K562 (cell line): Measurements from ENCODE around the gene ENTREP3. TPM values are rescaled to one million over a fixed set of nuclear protein-coding genes. Genes with fewer than 3 reads are reported as not detected.

Experiments used
- ATAC-seq: fragments of 200-7000 bp; cut with Tn5 transposase; 3 replicates; pipeline ENCODE4 v1.9.1; 2020; ENCODE audit warnings: moderate library complexity
- BruUV-seq: library from RNA; stranded (reverse); fragments of 400-500 nt; replicated peaks from 2 replicates; lab custom pipeline; 2021; lab: Mats Ljungman, UMichigan
- CTCF ChIA-PET: fragments of 300-600 bp; formaldehyde crosslinking; extraction: SDS; loops from one replicate; lab custom pipeline; 2021; ENCODE audit warnings: low intra/inter-chr PET ratio; lab: Yijun Ruan, JAX
- POLR2A ChIA-PET: fragments of 300-600, 350-650 bp; sonication (Branson Sonifier 250); formaldehyde crosslinking; extraction: SDS; loops from one replicate; lab custom pipeline; 2021; ENCODE audit warnings: antibody characterized with exemption, inconsistent platforms; lab: Yijun Ruan, JAX
- DNase-seq, 4 experiments: peaks; one replicate each; pipeline versions ENCODE4 v3.0.0 to v3.0.0-alpha.2; 2011 to 2018; ENCODE audit warnings: low spot score in 3 of 4, mixed read lengths in 3 of 4; ENCODE audit errors: extremely low read depth in 1 of 4
- FAIRE-seq: peaks from 2 replicates; lab custom pipeline; 2011; peaks lifted over from hg19 to GRCh38; lab: Jason Lieb, UNC
- H2AFZ ChIP-seq: 2 replicates; pipeline ENCODE4 v1.6.0; 2011; ENCODE audit warnings: low read depth, low read length, control low read depth, inconsistent platforms
- H3K27ac ChIP-seq: fragments of 200-600 bp; 3 replicates; pipeline ENCODE4 v1.8.0; 2011; ENCODE audit warnings: low read depth, mild to moderate bottlenecking, control low read depth, inconsistent platforms, low read length, moderate library complexity, mixed read lengths; ENCODE audit errors: extremely low read depth
- H3K27me3 ChIP-seq, 2 experiments: fragments of 300-600 bp in 1 of 2; 2 replicates in 1 of 2; 3 replicates in 1 of 2; pipeline versions ENCODE4 v1.6.0 to v1.8.0; 2011; ENCODE audit warnings: inconsistent platforms in 2 of 2, low read length in 2 of 2, mild to moderate bottlenecking in 1 of 2, mixed read lengths in 1 of 2, moderate library complexity in 1 of 2; ENCODE audit not compliant: control insufficient read depth in 2 of 2, insufficient read depth in 2 of 2
- H3K36me3 ChIP-seq: fragments of 300-600 bp; 3 replicates; pipeline ENCODE4 v1.8.0; 2011; ENCODE audit warnings: mild to moderate bottlenecking, low read length, inconsistent platforms; ENCODE audit not compliant: control insufficient read depth, insufficient read depth
- H3K4me1 ChIP-seq, 2 experiments: fragments of 200-600 bp in 1 of 2; replicated peaks in 1 of 2; 2 replicates in 1 of 2; 3 replicates in 1 of 2; pipeline versions ENCODE4 v1.5.1 to v1.8.0; 2011; ENCODE audit warnings: inconsistent platforms in 2 of 2, low read length in 2 of 2, mild to moderate bottlenecking in 1 of 2, mixed read lengths in 1 of 2, moderate library complexity in 1 of 2; ENCODE audit not compliant: control insufficient read depth in 2 of 2, insufficient read depth in 2 of 2
- H3K4me2 ChIP-seq: 2 replicates; pipeline ENCODE4 v1.6.1; 2011; ENCODE audit warnings: low read length, control low read depth, inconsistent platforms, mixed read lengths; ENCODE audit not compliant: insufficient read depth
- H3K4me3 ChIP-seq: fragments of 200-600 bp; sonication (generic), shearing (Covaris generic); 2 replicates; pipeline ENCODE4 v1.5.1; 2016; ENCODE audit warnings: control low read depth, inconsistent platforms
- H3K79me2 ChIP-seq: fragments of 200-600 bp; 3 replicates; pipeline ENCODE4 v1.8.0; 2011; ENCODE audit warnings: low read length, inconsistent platforms; ENCODE audit not compliant: control insufficient read depth, insufficient read depth
- H3K9ac ChIP-seq, 2 experiments: 2 replicates each; pipeline versions ENCODE4 v1.6.0 to v1.6.1; 2011; ENCODE audit warnings: low read depth in 2 of 2, low read length in 2 of 2, control low read depth in 1 of 2, inconsistent platforms in 1 of 2, mild to moderate bottlenecking in 1 of 2, mixed read lengths in 1 of 2; ENCODE audit not compliant: insufficient read depth in 1 of 2
- H3K9me1 ChIP-seq: one replicate; pipeline ENCODE4 v1.6.0; 2011; ENCODE audit warnings: inconsistent platforms, mild to moderate bottlenecking, low read length, moderate library complexity; ENCODE audit not compliant: control insufficient read depth, insufficient read depth
- H3K9me3 ChIP-seq: replicated peaks from 2 replicates; pipeline ENCODE4 v1.5.1; 2011; ENCODE audit warnings: low read depth, low read length, inconsistent platforms; ENCODE audit not compliant: control insufficient read depth, insufficient read depth
- H4K20me1 ChIP-seq: replicated peaks from 2 replicates; pipeline ENCODE4 v1.6.1; 2011; ENCODE audit warnings: low read length, inconsistent platforms, mixed read lengths; ENCODE audit not compliant: control insufficient read depth, insufficient read depth
- CBX5 ChIP-seq: IDR thresholded peaks from 2 replicates; pipeline ENCODE4 v1.6.1; 2014; ENCODE audit warnings: low read depth, borderline replicate concordance
- NR0B1 ChIP-seq: fragments of 450-650 bp; IDR thresholded peaks from one replicate; pipeline ENCODE4 v1.6.1; 2018; ENCODE audit warnings: mild to moderate bottlenecking, moderate library complexity; ENCODE audit not compliant: partially characterized antibody
- POLR2G ChIP-seq: fragments of 200-400 bp; formaldehyde crosslinking; IDR thresholded peaks from 2 replicates; pipeline ENCODE4 v1.6.1; 2017; ENCODE audit warnings: low read depth, mild to moderate bottlenecking, antibody characterized with exemption, low read length, moderate library complexity
- RBFOX2 ChIP-seq: fragments of 200-400 bp; formaldehyde crosslinking; IDR thresholded peaks from 2 replicates; pipeline ENCODE4 v1.6.1; 2017; ENCODE audit warnings: low read depth, mild to moderate bottlenecking, low read length, moderate library complexity
- ZNF133 ChIP-seq: fragments of 250-450 bp; sonication (Bioruptor Pico); IDR thresholded peaks from 2 replicates; pipeline ENCODE4 v1.4.0; 2020; ENCODE audit warnings: mild to moderate bottlenecking
- WGBS: fragments of 100-300 bp; shearing (Covaris generic); methylation state at CpG from one replicate; pipeline ENCODE4 v1.1.6; 2016; ENCODE audit warnings: low coverage, mixed read lengths; ENCODE audit not compliant: insufficient coverage; ENCODE audit errors: missing lambda C conversion rate; 5-methylcytosine and 5-hydroxymethylcytosine counted together
- in situ Hi-C: fragments of 300-500 bp; cut with MboI; formaldehyde crosslinking; loops from 4 replicates; pipeline ENCODE4 v1.15.0; 2018; ENCODE audit warnings: inconsistent platforms, mixed read lengths
- intact Hi-C: fragments of 100-400 bp; cut with micrococcal nuclease; formaldehyde crosslinking; loops from 2 replicates; pipeline ENCODE4 v1.14.2; 2022
- polyA plus RNA-seq, 8 experiments: library from polyadenylated mRNA; depleted of rRNA in 4 of 8; stranded (reverse) in 5 of 8; unstranded in 3 of 8; fragments of >200 nt; fragmentation: Nextera tagmentation in 2 of 8; fragmentation: Illumina TruSeq in 1 of 8; extraction: Ambion mirVana in 2 of 8; extraction: Trizol in 1 of 8; gene quantifications; 2 replicates each; pipeline versions ENCODE4 v1.2.1 to v1.2.3, GENCODE V29; 2011 to 2014; ENCODE audit warnings: inconsistent platforms in 1 of 8, missing spikeins in 1 of 8
- total RNA-seq, 7 experiments: library from RNA; depleted of rRNA in 6 of 7; stranded (reverse); fragments of >200 nt in 6 of 7; fragmentation: Illumina TruSeq in 2 of 7; extraction: Trizol in 2 of 7; gene quantifications; 2 replicates each; pipeline versions ENCODE4 v1.2.1 to v1.2.3, GENCODE V29; 2011 to 2021; ENCODE audit warnings: low replicate concordance in 1 of 7

The ENTREP3 gene
- total and polyA plus RNA-seq, 9 of the 15 experiments (the other 6 are each of a cell fraction or from before 2014, with no cell fraction given), result 1.9 to 41.8 (median 5.9) TPM

GRCh38 chr1:155285631-155286044, 30.4 kb upstream of the ENTREP3 start:
- FAIRE-seq (no peak), ATAC-seq (no peak), DNase-seq (no peak)
- in situ Hi-C loops, result no loop called here
- H3K9me1 ChIP-seq, result no peaks in the 10 kb centered on the region
- no TSS peak for BruUV-seq
- H3K79me2 ChIP-seq, result no peaks in the 10 kb centered on the region
- TF ChIP-seq RBFOX2 (0 out of 2 replicates have a peak, but pooled peaks have one; percentile 16), NR0B1 (no peak), POLR2G (peak; percentile 66), ZNF133 (CRISPR knock-in tag) (no peak), CBX5 (no peak)
- peaks cover 27% of the 10 kb centered on the region; the same call in 2 of the 3 replicates for H3K36me3 ChIP-seq
- 84% methylated on average over 11 of the region's 18 CpGs for WGBS
- peaks cover 0 to 35% of the 10 kb centered on the region in 2 experiments; a peak in 3 of 5 replicates for H3K4me1 ChIP-seq
- no peak overlapping the region for H3K4me3 ChIP-seq
- intact Hi-C loops, result no loop called here
- no peak overlapping the region for H3K9ac ChIP-seq
- H3K27me3 ChIP-seq, result no peaks in the 10 kb centered on the region
- no peaks in the 10 kb centered on the region for H3K9me3 ChIP-seq
- no peak overlapping the region for H2AFZ ChIP-seq
- H3K4me2 ChIP-seq, result no peak overlapping the region
- H3K27ac ChIP-seq, result no peak overlapping the region
- H4K20me1 ChIP-seq, result no peaks in the 10 kb centered on the region; the same call in 1 of the 2 replicates
- ChIA-PET CTCF (no interaction called here), POLR2A (interaction anchor here (0.7 to 1.8 kb wide), 5 partner anchors 9 to 875 kb away, joined by 3 to 4 read pairs (median 4); partner anchors contain the start of genes HCN3 and PKLR)
